ENCODE results near the gene MYL6. TPM values are rescaled to one million over a fixed set of nuclear protein-coding genes. Genes with fewer than 3 reads are reported as not detected.

The MYL6 gene
- total RNA-seq, 1 experiment from 2014 or later = 1,181 TPM

DNA sequence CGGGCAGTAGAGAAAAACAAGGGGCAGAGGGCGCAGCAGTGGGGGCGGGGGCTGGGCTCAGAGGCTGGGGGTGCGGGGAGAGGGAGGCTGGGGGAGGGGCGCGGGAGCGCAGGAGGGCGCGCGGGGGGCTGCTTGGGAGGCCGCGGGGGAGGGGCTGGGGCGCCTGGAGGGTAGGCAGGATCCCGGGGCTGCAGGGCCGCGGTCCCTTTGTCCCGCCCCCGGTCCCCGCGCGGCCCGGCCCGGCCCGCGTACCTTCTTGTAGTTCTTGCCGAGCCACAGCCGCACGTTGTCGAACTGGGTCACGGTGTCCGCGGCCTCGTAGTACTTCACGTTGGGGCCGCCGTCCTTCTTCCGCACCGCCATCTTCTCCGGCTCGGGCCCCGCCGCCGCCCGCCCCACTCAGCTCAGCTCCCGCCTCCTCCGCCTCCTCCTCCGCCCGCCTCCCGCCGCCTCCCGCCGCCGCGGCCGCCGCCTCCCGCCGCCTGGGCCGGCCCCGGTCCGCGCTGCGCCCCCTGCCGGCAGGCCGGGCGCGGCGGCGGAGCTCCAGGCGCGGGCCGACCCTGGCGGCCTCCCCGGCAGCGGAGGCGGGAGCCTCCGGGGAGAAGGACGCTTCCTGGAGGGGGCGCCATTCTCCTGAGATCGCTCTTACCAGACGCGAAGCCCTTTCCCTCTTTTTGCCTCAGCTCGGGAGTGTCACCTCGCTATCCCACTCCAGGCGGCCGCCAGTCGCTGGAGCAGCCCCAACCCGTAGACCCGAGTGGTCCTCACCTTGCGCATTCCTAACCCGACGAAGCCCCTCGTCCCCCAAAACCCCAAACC is 31.1 kb downstream of the MYL6 start, which contains the start of gene SMARCC2:
Gene SMARCC2, minus strand, starts transcription at position 385 of the 819 bp plus-strand sequence. Its CDS starts 22 bp downstream, at position 363.
- Histone ChIP-seq H3K9ac (ENCODE audit: extremely low read depth, insufficient read length, low read length) (peak within 1 kb of the TSS; percentile 86), H3K4me1 (ENCODE audit: insufficient read depth, low read length) (peaks cover 8% of the 10 kb centered on the region), H3K18ac (ENCODE audit: insufficient read length, low read depth, low read length) (peak within 1 kb of the TSS; percentile 93), H2AFZ (ENCODE audit: low read length) (peak within 1 kb of the TSS; percentile 88), H2BK12ac (ENCODE audit: insufficient read length, low read depth, low read length) (peak within 1 kb of the TSS; percentile 31), H2BK15ac (ENCODE audit: low read depth, low read length) (no peak within 1 kb of the TSS), H2BK120ac (ENCODE audit: low read depth, low read length, poor library complexity, severe bottlenecking) (peak within 1 kb of the TSS; percentile 74), H3K14ac (ENCODE audit: insufficient read depth, low read length) (peak within 1 kb of the TSS; percentile 95; the same call in 1 of the 2 replicates), H3K23ac (ENCODE audit: insufficient read length, low read depth, low read length) (no peak within 1 kb of the TSS), H3K9me3 (ENCODE audit: control insufficient read depth, low read depth, low read length) (no peaks in the 10 kb centered on the region), H3K4me2 (ENCODE audit: insufficient read depth, insufficient read length, low read length) (peak within 1 kb of the TSS; percentile 86), H3K79me2 (ENCODE audit: insufficient read depth, low read length) (peaks cover 8% of the 10 kb centered on the region; the same call in 1 of the 2 replicates), H3K79me1 (ENCODE audit: insufficient read depth, low read depth, low read length, poor library complexity, severe bottlenecking) (peaks cover 6% of the 10 kb centered on the region), H2BK5ac (ENCODE audit: insufficient read length, low read length) (no peak within 1 kb of the TSS), H4K20me1 (ENCODE audit: control insufficient read depth, insufficient read depth, insufficient read length) (no peaks in the 10 kb centered on the region), H4K5ac (ENCODE audit: insufficient read length, low read depth, low read length) (no peak within 1 kb of the TSS), H2AK5ac (ENCODE audit: insufficient read length, low read length) (no peak within 1 kb of the TSS), H4K91ac (ENCODE audit: insufficient read length, low read depth, low read length) (no peak within 1 kb of the TSS), H3K27ac (ENCODE audit: insufficient read length, low read depth, low read length) (peak within 1 kb of the TSS; percentile 48), H4K8ac (replicated peaks; ENCODE audit: insufficient read length, low read depth, low read length) (no peak within 1 kb of the TSS), H3K27me3 (ENCODE audit: insufficient read depth, low read length) (no peaks in the 10 kb centered on the region), H3K23me2 (ENCODE audit: insufficient read length, low read depth, low read length, poor library complexity, severe bottlenecking) (peaks cover 12% of the 10 kb centered on the region), H3K4ac (ENCODE audit: low read depth, low read length) (no peak within 1 kb of the TSS), H3K56ac (ENCODE audit: insufficient read length, low read depth, low read length) (no peak within 1 kb of the TSS), H2BK20ac (ENCODE audit: low read depth, low read length, poor library complexity, severe bottlenecking) (no peak within 1 kb of the TSS), H3T11ph (ENCODE audit: low read length) (no peak within 1 kb of the TSS)
- TF ChIP-seq, protein P1, sequence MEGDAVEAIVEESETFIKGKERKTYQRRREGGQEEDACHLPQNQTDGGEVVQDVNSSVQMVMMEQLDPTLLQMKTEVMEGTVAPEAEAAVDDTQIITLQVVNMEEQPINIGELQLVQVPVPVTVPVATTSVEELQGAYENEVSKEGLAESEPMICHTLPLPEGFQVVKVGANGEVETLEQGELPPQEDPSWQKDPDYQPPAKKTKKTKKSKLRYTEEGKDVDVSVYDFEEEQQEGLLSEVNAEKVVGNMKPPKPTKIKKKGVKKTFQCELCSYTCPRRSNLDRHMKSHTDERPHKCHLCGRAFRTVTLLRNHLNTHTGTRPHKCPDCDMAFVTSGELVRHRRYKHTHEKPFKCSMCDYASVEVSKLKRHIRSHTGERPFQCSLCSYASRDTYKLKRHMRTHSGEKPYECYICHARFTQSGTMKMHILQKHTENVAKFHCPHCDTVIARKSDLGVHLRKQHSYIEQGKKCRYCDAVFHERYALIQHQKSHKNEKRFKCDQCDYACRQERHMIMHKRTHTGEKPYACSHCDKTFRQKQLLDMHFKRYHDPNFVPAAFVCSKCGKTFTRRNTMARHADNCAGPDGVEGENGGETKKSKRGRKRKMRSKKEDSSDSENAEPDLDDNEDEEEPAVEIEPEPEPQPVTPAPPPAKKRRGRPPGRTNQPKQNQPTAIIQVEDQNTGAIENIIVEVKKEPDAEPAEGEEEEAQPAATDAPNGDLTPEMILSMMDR (conservative IDR thresholded peaks at IDR 0.05) = peak; percentile 81
- H3K9me3 Mint-ChIP-seq = 0 out of 5 replicates have a peak, but pooled peaks cover 0 to 3% of the 10 kb centered on the region in 2 experiments
- WGBS (ENCODE audit: extremely low coverage, insufficient read length, low lambda C conversion rate) = no CpG with 5 or more reads among the region's 93 CpGs
- H3K4me3 Mint-ChIP-seq = peak within 1 kb of the TSS; percentile 94 to 98
- H3K27me3 Mint-ChIP-seq (ENCODE audit: low read depth) = peaks cover 3% of the 10 kb centered on the region; the same call in 1 of the 2 replicates
- peaks cover 30 to 50% (median 41%) of the 10 kb centered on the region in 3 experiments; a peak in 6 of 7 replicates for H3K36me3 Mint-ChIP-seq (ENCODE audit: insufficient read depth in 1 of 3, low read depth in 3 of 3)
- H3K27ac Mint-ChIP-seq = peak within 1 kb of the TSS; percentile 97 to 99 (median 99)
- H3K4me1 Mint-ChIP-seq = peaks cover 24 to 27% of the 10 kb centered on the region in 2 experiments
- DNase-seq = peak; percentile 93
